Measurements from ENCODE around the gene STK38L. TPM values are rescaled to one million over a fixed set of nuclear protein-coding genes. Genes with fewer than 3 reads are reported as not detected.

STK38L gene
- total RNA-seq, 6 donors from 2014 or later, result 11.1 to 31.7 (median 17.6) TPM

DNA sequence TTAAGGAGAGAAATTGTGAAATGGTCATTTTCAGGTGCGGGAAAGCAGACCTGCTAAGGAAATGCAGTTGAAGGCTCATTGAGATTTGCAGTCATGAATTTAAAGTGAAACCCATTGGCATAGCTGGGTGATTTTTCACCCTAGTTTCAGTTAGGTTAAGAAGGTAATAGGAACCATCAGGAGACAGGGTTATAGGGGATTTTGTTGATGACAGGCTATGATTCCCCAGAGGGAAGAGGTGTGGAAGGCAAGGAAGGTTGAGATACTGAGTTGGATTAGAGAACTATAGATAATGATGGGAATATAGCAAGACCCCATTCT, 65.9 kb downstream of the STK38L start:
- no peaks in the 10 kb centered on the region for H3K4me1 ChIP-seq
- peaks cover 7 to 58% (median 13%) of the 10 kb centered on the region in 4 donors for H3K36me3 ChIP-seq
- TF ChIP-seq EP300 (IDR thresholded peaks at IDR 0.05), result no peak
- no peak for TF ChIP-seq POLR2AphosphoS5 (IDR thresholded peaks at IDR 0.05)
- TF ChIP-seq, protein P1, sequence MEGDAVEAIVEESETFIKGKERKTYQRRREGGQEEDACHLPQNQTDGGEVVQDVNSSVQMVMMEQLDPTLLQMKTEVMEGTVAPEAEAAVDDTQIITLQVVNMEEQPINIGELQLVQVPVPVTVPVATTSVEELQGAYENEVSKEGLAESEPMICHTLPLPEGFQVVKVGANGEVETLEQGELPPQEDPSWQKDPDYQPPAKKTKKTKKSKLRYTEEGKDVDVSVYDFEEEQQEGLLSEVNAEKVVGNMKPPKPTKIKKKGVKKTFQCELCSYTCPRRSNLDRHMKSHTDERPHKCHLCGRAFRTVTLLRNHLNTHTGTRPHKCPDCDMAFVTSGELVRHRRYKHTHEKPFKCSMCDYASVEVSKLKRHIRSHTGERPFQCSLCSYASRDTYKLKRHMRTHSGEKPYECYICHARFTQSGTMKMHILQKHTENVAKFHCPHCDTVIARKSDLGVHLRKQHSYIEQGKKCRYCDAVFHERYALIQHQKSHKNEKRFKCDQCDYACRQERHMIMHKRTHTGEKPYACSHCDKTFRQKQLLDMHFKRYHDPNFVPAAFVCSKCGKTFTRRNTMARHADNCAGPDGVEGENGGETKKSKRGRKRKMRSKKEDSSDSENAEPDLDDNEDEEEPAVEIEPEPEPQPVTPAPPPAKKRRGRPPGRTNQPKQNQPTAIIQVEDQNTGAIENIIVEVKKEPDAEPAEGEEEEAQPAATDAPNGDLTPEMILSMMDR (IDR thresholded peaks at IDR 0.05), result no peak
- TF ChIP-seq POLR2A (IDR thresholded peaks at IDR 0.05), result no peak
- no peak for ATAC-seq (ENCODE audit: low FRiP score in 2 of 2)
- H3K27ac ChIP-seq, result no peak overlapping the region
- no peaks in the 10 kb centered on the region for H3K9me3 ChIP-seq
- H3K27me3 ChIP-seq, result no peaks in the 10 kb centered on the region
- DNase-seq, result no peak
- H3K4me3 ChIP-seq, result no peak overlapping the region
- 96 to 97% methylated on average over 1 of the region's 1 CpG for WGBS, 2 donors

GRCh38 chr12:27316947-27317346, 72.9 kb downstream of the STK38L start:
- no peaks in the 10 kb centered on the region for H3K9me3 ChIP-seq
- H3K27ac ChIP-seq, result no peak overlapping the region
- H3K4me3 ChIP-seq, result no peak overlapping the region
- H3K36me3 ChIP-seq, result peaks cover 0 to 86% (median 16%) of the 10 kb centered on the region in 4 donors
- DNase-seq (no peak), ATAC-seq (ENCODE audit: low FRiP score in 2 of 2) (no peak)
- TF ChIP-seq POLR2AphosphoS5 (IDR thresholded peaks at IDR 0.05) (no peak), EP300 (IDR thresholded peaks at IDR 0.05) (no peak), POLR2A (IDR thresholded peaks at IDR 0.05) (no peak)
- H3K27me3 ChIP-seq, result no peaks in the 10 kb centered on the region
- WGBS, 2 donors, result 95 to 96% methylated on average over 1 of the region's 1 CpG
- H3K4me1 ChIP-seq, result no peaks in the 10 kb centered on the region

DNA sequence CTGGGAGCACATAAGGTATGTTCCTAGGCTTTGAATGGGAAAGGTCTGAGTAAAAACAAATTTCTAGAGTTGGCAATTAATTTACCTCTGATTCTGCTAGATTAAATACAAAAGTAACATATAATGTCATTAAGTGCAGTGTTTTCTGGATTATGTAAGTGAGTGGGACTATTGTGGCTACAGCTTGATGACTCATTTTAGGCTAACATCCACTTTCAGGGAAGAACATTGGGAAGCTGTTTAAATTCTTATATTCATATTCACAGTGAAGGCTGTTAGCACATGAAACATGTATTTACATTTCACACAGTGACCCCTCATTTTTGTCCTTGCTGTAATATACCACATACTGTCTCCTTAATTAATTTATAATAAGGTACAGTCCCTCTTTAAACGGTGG, 75.3 kb downstream of the STK38L start:
- Histone ChIP-seq H3K9me3 (no peaks in the 10 kb centered on the region), H3K27ac (no peak overlapping the region), H3K4me3 (no peak overlapping the region), H3K4me1 (no peaks in the 10 kb centered on the region), H3K27me3 (no peaks in the 10 kb centered on the region), H3K36me3 (peaks cover 0 to 81% (median 26%) of the 10 kb centered on the region in 4 donors)
- 50 to 80% methylated on average over 1 of the region's 1 CpG for WGBS, 2 donors
- no peak for ATAC-seq (ENCODE audit: low FRiP score in 2 of 2)
- DNase-seq, result no peak
- TF ChIP-seq POLR2AphosphoS5 (IDR thresholded peaks at IDR 0.05), result no peak
- TF ChIP-seq POLR2A (IDR thresholded peaks at IDR 0.05), result no peak
- TF ChIP-seq EP300 (IDR thresholded peaks at IDR 0.05), result no peak
- TF ChIP-seq, protein P1 (IDR thresholded peaks at IDR 0.05), result no peak

DNA sequence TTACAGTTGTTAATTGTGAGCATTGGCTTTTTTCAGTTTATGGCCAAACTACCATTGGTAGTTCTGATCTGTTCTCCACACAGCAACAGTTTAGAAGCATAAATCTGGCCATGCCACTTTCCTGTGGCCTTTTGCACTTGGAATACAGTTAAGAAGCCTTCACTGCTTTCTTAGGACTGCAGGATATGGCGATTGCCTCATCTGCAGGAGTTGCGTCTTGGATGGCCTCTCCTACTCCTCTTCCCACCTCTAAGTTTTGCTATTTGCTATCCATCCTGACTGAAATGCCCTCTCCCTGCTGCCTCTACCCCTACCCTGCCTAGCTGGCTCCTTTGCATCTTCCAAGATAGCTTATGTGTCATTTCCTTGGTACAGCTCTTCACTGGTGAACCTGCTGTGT, 75.8 kb downstream of the STK38L start:
- Histone ChIP-seq H3K27ac (no peak overlapping the region), H3K4me3 (no peak overlapping the region), H3K9me3 (no peaks in the 10 kb centered on the region), H3K36me3 (peaks cover 0 to 76% (median 26%) of the 10 kb centered on the region in 4 donors), H3K27me3 (no peaks in the 10 kb centered on the region), H3K4me1 (no peaks in the 10 kb centered on the region)
- TF ChIP-seq, protein P1 (IDR thresholded peaks at IDR 0.05), result no peak
- TF ChIP-seq POLR2AphosphoS5 (IDR thresholded peaks at IDR 0.05), result no peak
- TF ChIP-seq POLR2A (IDR thresholded peaks at IDR 0.05), result no peak
- TF ChIP-seq EP300 (IDR thresholded peaks at IDR 0.05), result no peak
- DNase-seq (no peak), ATAC-seq (ENCODE audit: low FRiP score in 2 of 2) (no peak)
- 94 to 100% methylated on average over 2 of the region's 2 CpGs for WGBS, 2 donors

GRCh38 chr12:27324530-27324929, 80.4 kb downstream of the STK38L start:
- ATAC-seq (ENCODE audit: low FRiP score in 2 of 2) (no peak), DNase-seq (no peak)
- Histone ChIP-seq H3K9me3 (no peaks in the 10 kb centered on the region), H3K4me3 (no peak overlapping the region), H3K27ac (no peak overlapping the region), H3K4me1 (no peaks in the 10 kb centered on the region), H3K27me3 (no peaks in the 10 kb centered on the region), H3K36me3 (peaks cover 0 to 52% (median 22%) of the 10 kb centered on the region in 4 donors)
- no peak for TF ChIP-seq EP300 (IDR thresholded peaks at IDR 0.05)
- TF ChIP-seq POLR2A (IDR thresholded peaks at IDR 0.05), result no peak
- no peak for TF ChIP-seq POLR2AphosphoS5 (IDR thresholded peaks at IDR 0.05)
- TF ChIP-seq, protein P1 (IDR thresholded peaks at IDR 0.05), result no peak
